Mesenteric fat pad (tissue), 1 donor: ENCODE measurements around the gene LAMC3. TPM values are rescaled to one million over a fixed set of nuclear protein-coding genes. Genes with fewer than 3 reads are reported as not detected.
"Not testable (repeated sequence)": the region's sequence is repeated elsewhere in the genome, so short reads cannot be mapped to it uniquely, and the experiment has no call there.

Experiments used
- DNase-seq: peaks from one replicate; pipeline ENCODE4 v3.0.0-alpha.2; 2020; ENCODE audit warnings: low spot score
- total RNA-seq: library from RNA; stranded (reverse); fragmentation: NEBNext Ultra II Directional; extraction: Animal tissue kit (Norgen Biotek cat#: 25700); gene quantifications from one replicate; pipeline ENCODE4 v1.2.1, GENCODE V29; 2021
- donor health status: DM: yes; HTN: yes; CAD: no.

LAMC3 gene
- total RNA-seq, 1 donor from 2014 or later: 4.8 TPM

DNA sequence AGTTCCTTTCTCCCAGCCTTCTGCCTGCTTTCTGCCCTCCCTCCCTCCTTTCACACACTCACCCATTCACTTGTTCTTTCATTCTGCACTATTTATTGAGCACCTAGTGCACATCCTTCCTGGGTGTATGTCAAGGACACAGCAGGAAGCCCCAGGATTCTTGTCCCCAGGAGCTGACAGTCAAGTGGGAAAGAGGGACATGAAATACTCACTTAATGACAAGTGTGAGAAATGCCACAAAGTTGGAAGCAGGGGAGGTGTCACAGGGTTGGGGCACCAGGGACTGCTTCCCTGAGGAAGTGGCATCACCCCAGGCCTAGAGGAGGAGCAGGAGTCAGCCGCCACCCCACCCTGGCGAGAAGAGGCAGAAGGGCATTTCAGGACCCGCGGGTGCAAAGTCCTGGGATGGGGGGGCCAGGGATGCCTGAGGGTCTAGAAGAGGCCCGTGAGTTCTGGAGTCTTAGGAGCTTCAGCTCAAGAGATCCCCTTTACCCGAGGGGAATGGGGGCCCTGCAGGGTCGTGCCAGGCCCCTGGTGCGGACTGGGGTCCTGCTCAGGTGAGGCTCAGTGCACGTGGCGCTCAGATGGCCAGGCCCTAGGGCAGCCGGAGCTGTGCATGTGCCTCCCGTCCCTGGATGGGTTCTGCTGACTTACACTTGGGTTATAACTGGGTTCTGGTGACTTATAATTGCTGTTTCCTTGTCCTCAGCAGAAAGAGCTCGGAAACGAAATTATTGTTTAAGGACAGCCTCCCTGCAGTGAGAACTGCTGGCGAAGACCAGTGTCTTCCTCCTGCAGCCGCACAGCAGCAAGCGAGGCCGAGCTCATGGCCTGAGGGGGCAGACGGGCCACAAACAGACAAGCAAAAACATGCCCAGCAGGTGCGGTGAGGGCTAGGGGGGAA lies 16.9 kb upstream of the LAMC3 start:
- DNase-seq: no peak

DNA sequence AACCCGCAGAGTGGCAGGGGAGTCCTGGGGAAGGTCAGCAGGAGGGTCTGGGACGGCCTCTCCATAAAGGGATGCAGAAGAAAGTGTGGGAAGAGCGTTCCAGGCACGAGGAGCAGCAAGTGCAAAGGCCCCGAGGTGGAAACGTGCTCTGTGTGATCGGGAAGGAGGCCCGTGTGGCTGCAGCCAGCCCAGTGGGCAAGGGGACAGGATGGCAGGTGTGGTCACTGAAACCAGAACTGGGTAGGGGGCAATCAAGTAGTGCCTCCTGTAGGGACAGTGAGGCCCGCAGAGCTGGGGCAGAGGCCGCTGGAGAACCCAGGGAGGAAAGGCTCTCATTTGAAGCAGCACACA lies 16.3 kb upstream of the LAMC3 start:
- no peak for DNase-seq

DNA sequence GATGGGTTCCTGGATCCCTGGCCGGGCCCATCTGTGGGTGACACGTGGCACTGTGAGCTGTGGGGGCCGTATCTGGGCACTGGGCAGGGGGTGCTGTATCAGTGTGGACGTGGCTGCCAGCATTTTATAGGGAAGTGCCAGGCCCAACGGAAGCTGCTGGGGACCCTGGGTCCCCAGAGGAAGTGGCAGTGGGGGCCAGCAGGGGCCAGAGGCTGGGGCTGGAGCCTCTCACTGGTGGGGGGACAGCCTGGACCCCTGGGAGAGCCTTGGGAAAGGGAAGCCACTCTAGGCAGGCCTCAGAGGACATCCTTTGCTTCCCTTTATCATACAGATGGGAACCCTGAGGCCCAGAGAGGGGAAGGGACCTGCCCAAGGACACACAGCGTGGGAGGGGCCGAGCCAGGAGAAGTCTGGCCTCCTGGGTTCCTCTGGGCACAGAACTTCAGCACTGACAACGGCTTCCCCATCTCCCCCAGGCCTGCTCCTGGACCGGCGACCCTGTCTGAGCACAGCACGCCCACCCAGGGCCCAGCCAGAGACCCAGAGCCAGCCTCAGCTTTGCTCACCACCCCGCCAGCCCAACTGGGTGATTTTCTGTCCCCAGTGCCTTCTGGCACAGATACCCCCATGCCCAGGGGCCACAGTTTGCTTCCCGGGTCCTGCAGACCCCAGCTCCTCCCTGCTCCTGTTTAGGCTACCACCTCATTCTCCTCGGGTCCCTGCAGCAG lies 15.5 kb upstream of the LAMC3 start:
- DNase-seq: no peak

DNA sequence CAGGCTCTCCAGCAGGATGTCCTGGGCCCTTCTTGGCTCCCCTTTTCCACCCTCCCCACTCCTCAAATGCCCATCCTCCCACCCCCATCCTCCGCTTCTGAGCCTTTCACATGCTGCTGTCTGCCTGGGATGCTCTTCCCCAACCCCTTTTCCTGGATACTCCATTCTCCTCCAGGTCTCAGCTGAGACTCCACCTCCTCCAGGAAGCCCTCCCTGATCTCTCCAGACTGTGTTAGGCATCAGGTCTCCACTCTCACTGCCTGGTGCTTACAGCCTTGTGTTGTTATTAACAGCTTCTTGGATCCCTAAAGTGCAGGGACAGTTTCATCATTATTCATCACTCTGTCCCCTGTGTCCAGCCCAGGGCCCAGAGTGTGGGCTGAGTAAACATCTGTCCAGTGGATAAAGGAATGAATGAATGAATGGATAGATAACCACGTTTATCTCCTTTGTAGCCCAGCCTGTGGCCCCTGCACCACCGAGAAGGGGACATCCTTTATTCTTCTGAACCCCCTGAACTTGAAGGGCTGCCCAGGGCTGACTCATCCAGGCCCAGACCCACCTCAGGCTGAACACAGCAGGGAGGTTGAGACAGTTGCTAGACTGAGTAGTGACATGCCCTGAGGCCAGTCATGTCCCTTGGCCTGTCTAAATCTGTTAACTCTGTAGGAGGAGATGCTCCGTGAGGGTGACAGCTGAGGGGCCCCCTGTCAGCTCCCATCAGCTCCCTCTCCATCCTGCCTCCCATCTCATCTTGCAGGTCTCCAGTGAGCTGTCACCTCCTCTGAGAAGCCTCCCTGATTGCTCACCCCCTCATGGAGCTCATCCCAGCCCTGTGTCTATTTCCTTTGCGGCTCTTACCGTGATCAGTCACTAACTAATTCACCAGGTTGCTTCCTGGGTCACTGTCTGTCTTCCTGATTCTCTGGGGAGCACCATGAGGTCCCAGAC lies 14.6 kb upstream of the LAMC3 start:
- no peak for DNase-seq

DNA sequence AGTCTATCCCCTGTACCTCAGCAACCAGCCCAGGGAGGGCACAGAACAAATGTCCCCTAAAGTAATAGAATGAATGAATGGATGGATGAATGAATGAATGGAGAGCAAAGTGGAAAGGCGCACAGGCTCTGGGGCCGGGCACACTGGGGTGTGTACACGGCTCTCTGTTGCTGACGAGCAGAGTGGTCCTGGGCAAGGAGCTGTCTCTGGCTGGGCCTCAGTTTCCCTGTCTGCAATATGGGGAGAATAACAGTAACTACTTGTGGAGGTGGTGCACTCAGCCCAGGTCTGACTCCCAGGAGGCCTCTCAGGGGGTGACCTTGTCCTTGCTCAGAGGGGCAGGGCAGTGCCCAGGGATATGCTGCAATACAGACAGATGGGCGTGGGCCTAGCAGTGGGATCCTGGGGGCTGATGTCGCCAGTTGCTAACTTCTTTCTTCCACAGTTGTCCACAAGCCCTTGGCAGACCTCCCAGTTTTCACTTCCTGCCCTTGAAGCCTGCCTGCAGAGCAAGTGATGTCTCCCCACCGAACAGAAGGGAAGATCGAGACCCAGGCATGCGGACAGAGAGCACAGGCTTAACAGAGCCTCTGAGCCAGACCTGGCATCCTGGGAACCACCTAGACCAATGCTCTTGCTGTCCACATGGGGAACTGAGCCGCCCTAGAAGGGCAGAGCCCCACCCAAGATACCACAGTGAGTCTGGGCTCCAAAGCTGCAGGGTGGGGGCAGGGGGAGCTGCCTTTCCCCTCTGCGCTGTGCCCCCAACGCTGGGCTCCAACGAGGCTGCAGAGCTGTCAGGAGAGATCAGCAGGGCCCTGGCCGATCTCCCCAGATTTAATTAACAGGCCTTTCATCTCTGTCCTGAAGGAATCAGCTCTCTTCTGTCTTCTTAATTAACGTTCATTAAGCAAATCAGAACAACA lies 13.6 kb upstream of the LAMC3 start:
- DNase-seq: no peak

- DNase-seq: no peak
Observed at GRCh38 chr9:130996205-130996604, 12.8 kb upstream of the LAMC3 start.

GRCh38 chr9:130996676-130997394 lies 12.1 kb upstream of the LAMC3 start:
- DNase-seq: no peak

DNA sequence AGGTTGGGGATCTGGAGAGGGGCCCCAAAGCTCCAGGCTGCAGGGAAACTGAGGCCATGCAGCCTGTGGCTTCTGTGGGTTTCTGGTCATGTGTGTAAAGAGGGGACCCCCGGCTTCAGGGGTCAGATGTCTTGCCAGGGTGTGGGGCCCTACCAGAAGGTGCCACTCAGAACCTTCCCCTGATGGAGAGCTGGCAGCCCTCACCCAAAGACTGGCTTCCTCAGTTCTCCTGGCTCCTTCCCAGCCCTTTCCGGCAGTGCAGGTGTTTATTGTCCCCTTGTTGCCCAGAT lies 11.6 kb upstream of the LAMC3 start:
- DNase-seq: no peak

- DNase-seq: no peak
Observed at GRCh38 chr9:130997925-130998596, 10.9 kb upstream of the LAMC3 start.

- no peak for DNase-seq
Observed at GRCh38 chr9:130998597-130999244, 10.3 kb upstream of the LAMC3 start.

DNA sequence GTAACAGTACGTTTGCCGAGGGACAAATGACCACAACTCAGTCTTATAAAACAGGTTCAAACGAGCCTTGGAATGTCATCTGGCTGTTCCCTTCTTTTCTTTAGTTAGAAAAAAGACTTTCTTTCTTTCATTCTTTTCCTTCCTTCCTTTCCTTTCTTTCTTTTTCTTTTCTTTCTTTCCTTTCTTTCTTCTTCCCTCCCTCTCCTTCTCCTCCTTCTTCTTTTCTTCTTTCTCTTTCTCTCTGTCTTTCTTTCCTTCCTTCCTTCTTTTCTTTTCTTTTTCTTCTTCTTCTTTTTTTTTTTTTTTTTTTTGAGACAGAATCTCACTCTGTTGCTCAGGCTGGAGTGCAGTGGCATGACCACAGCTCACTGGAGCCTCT lies 9.7 kb upstream of the LAMC3 start:
- no peak for DNase-seq

DNA sequence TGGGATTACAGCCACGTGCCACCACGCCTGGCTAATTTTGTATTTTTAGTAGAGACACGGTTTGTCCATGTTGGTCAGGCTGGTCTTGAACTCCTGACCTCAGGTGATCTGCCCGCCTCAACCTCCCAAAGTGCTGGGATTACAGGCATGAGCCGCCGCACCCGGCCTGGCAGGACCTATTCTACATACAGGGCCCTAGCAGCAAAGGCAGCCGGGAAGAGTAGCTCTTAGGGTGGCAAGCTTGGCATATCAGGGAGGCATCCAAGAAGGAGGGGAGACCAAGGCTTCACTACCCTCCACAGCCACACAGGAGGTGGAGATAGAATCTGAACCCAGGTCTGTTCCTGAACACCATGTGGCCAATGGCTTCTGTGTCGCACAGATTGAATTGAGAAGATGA lies 8.4 kb upstream of the LAMC3 start:
- DNase-seq: not testable (repeated sequence)

GRCh38 chr9:131001021-131001420 lies 8.0 kb upstream of the LAMC3 start:
- no peak for DNase-seq

- no peak for DNase-seq
Observed at GRCh38 chr9:131001990-131002389, 7.0 kb upstream of the LAMC3 start.

GRCh38 chr9:131006601-131007000 lies 2.4 kb upstream of the LAMC3 start:
- no peak for DNase-seq

DNA sequence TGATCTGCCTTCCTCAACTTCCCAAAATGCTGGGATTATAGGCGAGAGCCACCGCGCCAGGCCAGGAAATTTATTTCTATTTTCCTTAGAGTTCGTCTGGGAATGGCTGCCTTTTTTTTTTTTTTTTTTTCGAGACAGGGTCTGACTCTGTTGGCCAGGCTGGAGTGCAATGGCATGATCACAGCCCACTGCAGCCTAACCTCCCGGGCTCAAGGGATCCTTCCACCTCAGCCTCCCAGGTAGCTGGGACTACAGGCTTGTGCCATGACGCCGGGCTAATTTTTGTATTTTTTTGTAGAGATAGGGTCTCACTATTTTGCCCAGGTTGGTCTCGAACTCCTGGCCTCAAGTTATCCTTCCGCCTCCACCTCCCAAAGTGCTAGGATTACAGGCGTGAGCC lies 888 bp upstream of the LAMC3 start:
- no peak for DNase-seq

DNA sequence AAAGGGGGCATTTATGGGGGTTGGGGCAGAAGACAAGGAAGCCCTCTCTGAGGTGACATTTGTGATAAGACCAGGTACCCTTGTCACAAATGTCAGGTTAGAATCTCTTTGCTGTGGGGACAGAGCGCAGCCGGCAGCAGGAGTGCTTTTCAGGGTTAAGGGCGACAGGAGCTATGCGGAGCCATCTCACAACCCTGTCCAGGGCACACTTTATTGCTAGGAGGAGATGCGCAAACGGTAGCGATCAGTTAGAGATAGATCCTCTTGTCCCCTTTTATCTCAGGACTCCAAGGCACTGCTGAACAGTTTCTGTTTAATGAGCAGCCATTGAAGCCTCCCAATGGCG lies 438 bp upstream of the LAMC3 start:
- DNase-seq: no peak

DNA sequence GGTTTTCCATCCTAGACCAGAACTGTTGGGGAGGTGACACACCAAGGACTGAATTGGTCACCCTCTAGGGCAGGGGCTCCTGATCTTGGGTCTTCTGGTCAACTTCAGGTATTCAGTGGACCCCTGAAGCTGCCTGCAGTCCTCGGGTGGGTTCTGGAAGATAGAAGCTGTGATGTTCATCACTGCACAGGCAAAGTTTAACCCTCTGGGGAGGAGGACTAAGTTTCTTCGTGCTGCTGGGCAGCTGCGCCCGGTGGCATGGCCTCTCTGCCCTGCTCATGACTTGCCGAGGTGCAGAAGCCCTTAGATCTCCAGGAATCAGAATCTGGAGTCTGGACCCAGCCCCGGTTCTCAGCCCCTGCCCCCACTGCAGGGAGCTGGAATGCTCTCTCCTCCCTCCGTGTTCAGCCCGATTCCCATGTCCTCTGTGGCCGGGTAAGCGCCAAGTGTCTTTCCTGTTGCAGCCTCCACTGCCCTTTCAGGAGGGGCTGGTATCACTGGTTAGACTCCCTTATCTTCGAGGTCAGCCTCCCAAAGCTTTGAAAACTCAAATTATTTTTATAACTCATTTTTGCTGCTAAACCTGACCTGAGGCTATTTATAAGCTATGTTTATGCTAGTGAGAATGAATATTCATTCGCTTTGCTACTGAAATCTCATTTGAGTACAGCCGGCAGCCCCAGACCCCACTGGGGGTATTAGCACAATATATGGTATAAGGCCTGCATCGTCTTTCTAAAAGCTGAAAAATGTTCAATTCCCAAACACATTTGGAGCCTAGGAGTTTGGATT lies 1.7 kb downstream of the LAMC3 start:
- no peak for DNase-seq
